Right renal pelvis (tissue), 4 donors: ENCODE measurements around the gene PCDH10. TPM values are rescaled to one million over a fixed set of nuclear protein-coding genes. Genes with fewer than 3 reads are reported as not detected.
"Not testable (repeated sequence)": the region's sequence is repeated elsewhere in the genome, so short reads cannot be mapped to it uniquely, and the experiment has no call there.

Experiments
- DNase-seq, 4 donors: peaks; one replicate each; pipeline ENCODE4 v3.0.0-alpha.2; 2013; ENCODE audit warnings: low read depth in 4 of 4, low spot score in 3 of 4, missing footprints in 1 of 4
- polyA plus RNA-seq, 4 donors: library from polyadenylated mRNA; unstranded; fragments of 120-200 nt; gene quantifications; one replicate each; pipeline ENCODE4 v1.2.1, GENCODE V29; 2013; ENCODE audit not compliant: insufficient read length in 4 of 4

The PCDH10 gene
- polyA plus RNA-seq, 4 donors: 4.2 to 6.7 (median 5.0) TPM

- no peak for DNase-seq
Observed at GRCh38 chr4:133188433-133189146, 39.5 kb downstream of the PCDH10 start.

- DNase-seq: no peak
Observed at GRCh38 chr4:133189147-133189517, 40.0 kb downstream of the PCDH10 start.

GRCh38 chr4:133190098-133190497, 41.0 kb downstream of the PCDH10 start:
- DNase-seq: no peak

- DNase-seq: no peak
Observed at GRCh38 chr4:133208694-133209285, 59.7 kb downstream of the PCDH10 start.

- DNase-seq: no peak
Observed at GRCh38 chr4:133233922-133234321, 84.8 kb downstream of the PCDH10 start.

GRCh38 chr4:133240451-133240850, 91.4 kb downstream of the PCDH10 start:
- not testable (repeated sequence) for DNase-seq
